DND-41 (cell line): ENCODE results near the gene INTS1.

Experiments
- EZH2 ChIP-seq: IDR thresholded peaks from 3 replicates; pipeline ENCODE4 v1.6.1; 2012; ENCODE audit warnings: borderline replicate concordance, low read depth, mild to moderate bottlenecking, moderate library complexity, low read length, inconsistent platforms; ENCODE audit not compliant: severe bottlenecking
- TF ChIP-seq, protein P1 (sequence below): IDR thresholded peaks from 2 replicates; pipeline ENCODE4 v1.5.1; 2012; ENCODE audit warnings: borderline replicate concordance, low read length, moderate library complexity, mild to moderate bottlenecking; ENCODE audit not compliant: poor library complexity, severe bottlenecking; ENCODE audit errors: extremely low read depth

DNA sequence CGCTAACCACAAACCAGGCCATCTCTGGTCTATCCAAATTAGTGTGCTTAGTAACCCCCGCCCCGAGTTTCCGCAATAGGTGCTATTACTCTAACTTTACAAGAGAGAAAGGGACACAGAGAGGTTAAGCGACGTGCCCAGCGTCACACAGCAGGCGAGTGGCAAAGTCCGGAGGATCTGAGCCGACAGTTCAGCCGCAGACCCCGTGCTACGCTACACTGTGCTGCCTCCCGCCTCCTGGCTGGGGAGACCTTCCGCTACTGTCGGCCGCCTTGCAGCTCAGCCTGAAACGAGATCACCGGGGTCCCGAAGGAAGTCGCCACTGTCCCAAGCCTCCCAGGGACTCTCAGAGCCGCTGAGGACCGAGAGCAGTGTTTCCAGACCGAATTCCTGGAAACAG, 799 bp downstream of the INTS1 start:
- TF ChIP-seq, protein P1, sequence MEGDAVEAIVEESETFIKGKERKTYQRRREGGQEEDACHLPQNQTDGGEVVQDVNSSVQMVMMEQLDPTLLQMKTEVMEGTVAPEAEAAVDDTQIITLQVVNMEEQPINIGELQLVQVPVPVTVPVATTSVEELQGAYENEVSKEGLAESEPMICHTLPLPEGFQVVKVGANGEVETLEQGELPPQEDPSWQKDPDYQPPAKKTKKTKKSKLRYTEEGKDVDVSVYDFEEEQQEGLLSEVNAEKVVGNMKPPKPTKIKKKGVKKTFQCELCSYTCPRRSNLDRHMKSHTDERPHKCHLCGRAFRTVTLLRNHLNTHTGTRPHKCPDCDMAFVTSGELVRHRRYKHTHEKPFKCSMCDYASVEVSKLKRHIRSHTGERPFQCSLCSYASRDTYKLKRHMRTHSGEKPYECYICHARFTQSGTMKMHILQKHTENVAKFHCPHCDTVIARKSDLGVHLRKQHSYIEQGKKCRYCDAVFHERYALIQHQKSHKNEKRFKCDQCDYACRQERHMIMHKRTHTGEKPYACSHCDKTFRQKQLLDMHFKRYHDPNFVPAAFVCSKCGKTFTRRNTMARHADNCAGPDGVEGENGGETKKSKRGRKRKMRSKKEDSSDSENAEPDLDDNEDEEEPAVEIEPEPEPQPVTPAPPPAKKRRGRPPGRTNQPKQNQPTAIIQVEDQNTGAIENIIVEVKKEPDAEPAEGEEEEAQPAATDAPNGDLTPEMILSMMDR: no peak
- TF ChIP-seq EZH2: no peak
